Measurements from ENCODE around the gene MGAT4A. TPM values are rescaled to one million over a fixed set of nuclear protein-coding genes. Genes with fewer than 3 reads are reported as not detected.

The MGAT4A gene
- total RNA-seq, 1 donor from 2014 or later = 12.2 TPM

GRCh38 chr2:98693477-98693876, 37.5 kb downstream of the MGAT4A start:
- H3K4me1 Mint-ChIP-seq = peaks cover 11% of the 10 kb centered on the region
- no peaks in the 10 kb centered on the region for H3K27me3 Mint-ChIP-seq (ENCODE audit: low read depth)
- no peak overlapping the region for H3K27ac Mint-ChIP-seq (ENCODE audit: unreplicated experiment)
- peaks cover 2% of the 10 kb centered on the region for H3K9me3 Mint-ChIP-seq
- no peak for TF ChIP-seq CTCF (conservative IDR thresholded peaks at IDR 0.05)
- H3K4me3 Mint-ChIP-seq = no peak overlapping the region
- no peaks in the 10 kb centered on the region for H3K36me3 Mint-ChIP-seq (ENCODE audit: low read depth)
- no peak for DNase-seq (ENCODE audit: low read depth, low spot score)

- Mint-ChIP-seq H3K36me3 (ENCODE audit: low read depth) (no peaks in the 10 kb centered on the region), H3K27me3 (ENCODE audit: low read depth) (no peaks in the 10 kb centered on the region), H3K4me1 (peaks cover 16% of the 10 kb centered on the region), H3K9me3 (peaks cover 2% of the 10 kb centered on the region), H3K27ac (ENCODE audit: unreplicated experiment) (no peak overlapping the region), H3K4me3 (no peak overlapping the region)
- no peak for TF ChIP-seq CTCF (conservative IDR thresholded peaks at IDR 0.05)
- no peak for DNase-seq (ENCODE audit: low read depth, low spot score)
Observed at GRCh38 chr2:98692090-98693054, 38.6 kb downstream of the MGAT4A start.

- no peak for TF ChIP-seq CTCF (conservative IDR thresholded peaks at IDR 0.05)
- Mint-ChIP-seq H3K36me3 (ENCODE audit: low read depth) (no peaks in the 10 kb centered on the region), H3K27me3 (ENCODE audit: low read depth) (no peaks in the 10 kb centered on the region), H3K9me3 (peaks cover 2% of the 10 kb centered on the region), H3K4me3 (no peak overlapping the region), H3K4me1 (peaks cover 17% of the 10 kb centered on the region), H3K27ac (ENCODE audit: unreplicated experiment) (no peak overlapping the region)
- DNase-seq (ENCODE audit: low read depth, low spot score) = no peak
Observed at GRCh38 chr2:98691303-98691702, 39.6 kb downstream of the MGAT4A start.

- H3K4me3 Mint-ChIP-seq = no peak overlapping the region
- TF ChIP-seq CTCF (conservative IDR thresholded peaks at IDR 0.05) = no peak
- no peaks in the 10 kb centered on the region for H3K36me3 Mint-ChIP-seq (ENCODE audit: low read depth)
- H3K27me3 Mint-ChIP-seq (ENCODE audit: low read depth) = no peaks in the 10 kb centered on the region
- H3K9me3 Mint-ChIP-seq = peaks cover 2% of the 10 kb centered on the region
- H3K4me1 Mint-ChIP-seq = peaks cover 17% of the 10 kb centered on the region
- H3K27ac Mint-ChIP-seq (ENCODE audit: unreplicated experiment) = no peak overlapping the region
- no peak for DNase-seq (ENCODE audit: low read depth, low spot score)
Observed at GRCh38 chr2:98685930-98686887, 44.7 kb downstream of the MGAT4A start.

- no peak for TF ChIP-seq CTCF (conservative IDR thresholded peaks at IDR 0.05)
- DNase-seq (ENCODE audit: low read depth, low spot score) = no peak
- Mint-ChIP-seq H3K4me3 (no peak overlapping the region), H3K9me3 (peaks cover 8% of the 10 kb centered on the region), H3K27ac (ENCODE audit: unreplicated experiment) (no peak overlapping the region), H3K4me1 (peaks cover 17% of the 10 kb centered on the region), H3K36me3 (ENCODE audit: low read depth) (no peaks in the 10 kb centered on the region), H3K27me3 (ENCODE audit: low read depth) (no peaks in the 10 kb centered on the region)
Observed at GRCh38 chr2:98683728-98684127, 47.2 kb downstream of the MGAT4A start.
